GM18498 (cell line): ENCODE data around the gene ARHGEF5.
A peak's percentile ranks its signal among the peaks of the same experiment; 100 is the strongest.

Source experiments
- ATAC-seq: cut with Tn5 transposase; IDR thresholded peaks from one replicate; pipeline ENCODE4 v1.9.1; 2021; ENCODE audit warnings: mild to moderate bottlenecking, moderate library complexity; ENCODE audit not compliant: unreplicated experiment

ARHGEF5 gene

GRCh38 chr7:144379776-144380384 is 24.7 kb downstream of the ARHGEF5 start:
- ATAC-seq, result no peak

- ATAC-seq, result peak; percentile 72
These were observed 28.9 kb downstream of the ARHGEF5 start for GRCh38 chr7:144384071-144384470.

GRCh38 chr7:144384555-144385245 is 29.5 kb downstream of the ARHGEF5 start:
- no peak for ATAC-seq

GRCh38 chr7:144386741-144387140 is 31.5 kb downstream of the ARHGEF5 start:
- no peak for ATAC-seq

- ATAC-seq, result no peak
These were observed 33.7 kb downstream of the ARHGEF5 start for GRCh38 chr7:144388950-144389349.

GRCh38 chr7:144390481-144390880 is 35.3 kb downstream of the ARHGEF5 start:
- no peak for ATAC-seq

GRCh38 chr7:144391014-144391413 is 35.8 kb downstream of the ARHGEF5 start:
- ATAC-seq, result no peak

- peak; percentile 81 for ATAC-seq
These were observed 36.6 kb downstream of the ARHGEF5 start for GRCh38 chr7:144391823-144392255.

- no peak for ATAC-seq
These were observed 41.9 kb downstream of the ARHGEF5 start for GRCh38 chr7:144397086-144397485.

- ATAC-seq, result no peak
These were observed 43.1 kb downstream of the ARHGEF5 start for GRCh38 chr7:144398291-144398690.

- ATAC-seq, result no peak
These were observed 43.7 kb downstream of the ARHGEF5 start for GRCh38 chr7:144398911-144399310.

- no peak for ATAC-seq
These were observed 44.7 kb downstream of the ARHGEF5 start for GRCh38 chr7:144399946-144400345.

GRCh38 chr7:144401490-144401889 is 46.3 kb downstream of the ARHGEF5 start:
- ATAC-seq, result no peak

GRCh38 chr7:144403102-144403501 is 47.9 kb downstream of the ARHGEF5 start:
- no peak for ATAC-seq

- no peak for ATAC-seq
These were observed 48.5 kb downstream of the ARHGEF5 start, which contains the start of gene NOBOX for GRCh38 chr7:144403649-144404061. Gene NOBOX, minus strand, starts transcription at chr7:144403693.

GRCh38 chr7:144404946-144405345 is 49.7 kb downstream of the ARHGEF5 start:
- no peak for ATAC-seq

GRCh38 chr7:144407266-144407931 is 52.2 kb downstream of the ARHGEF5 start:
- no peak for ATAC-seq

- no peak for ATAC-seq
These were observed 52.9 kb downstream of the ARHGEF5 start for GRCh38 chr7:144408121-144408520.

GRCh38 chr7:144410441-144410840 is 55.2 kb downstream of the ARHGEF5 start:
- no peak for ATAC-seq

GRCh38 chr7:144414815-144415214 is 59.6 kb downstream of the ARHGEF5 start:
- no peak for ATAC-seq

- ATAC-seq, result no peak
These were observed 60.7 kb downstream of the ARHGEF5 start for GRCh38 chr7:144415858-144416257.

GRCh38 chr7:144416341-144416740 is 61.1 kb downstream of the ARHGEF5 start:
- ATAC-seq, result no peak
